GM12873 (cell line): ENCODE results near the gene FNIP1.
A peak's percentile ranks its signal among the peaks of the same experiment; 100 is the strongest.

Experiments used
- CTCF ChIP-seq: IDR thresholded peaks from 2 replicates; pipeline ENCODE4 v1.5.1; 2012; ENCODE audit warnings: low read depth, mild to moderate bottlenecking, moderate library complexity, low read length, control low read depth; ENCODE audit not compliant: insufficient read depth; ENCODE audit errors: missing control alignments

Gene FNIP1

GRCh38 chr5:131796793-131797693, at the start of gene FNIP1:
FNIP1 (minus strand) TSS chr5:131797017; CDS start chr5:131796921, 96 bp downstream.
- TF ChIP-seq CTCF = no peak

- TF ChIP-seq CTCF = no peak
Measured at GRCh38 chr5:131846536-131846935, 49.7 kb upstream of the FNIP1 start.

GRCh38 chr5:131845828-131846227, 49.0 kb upstream of the FNIP1 start:
- no peak for TF ChIP-seq CTCF

- TF ChIP-seq CTCF = peak; percentile 7
Measured at GRCh38 chr5:131825404-131826013, 28.7 kb upstream of the FNIP1 start.

GRCh38 chr5:131824631-131825030, 27.8 kb upstream of the FNIP1 start:
- no peak for TF ChIP-seq CTCF

GRCh38 chr5:131821221-131821620, 24.4 kb upstream of the FNIP1 start:
- no peak for TF ChIP-seq CTCF

- no peak for TF ChIP-seq CTCF
Measured at GRCh38 chr5:131818001-131818724, 21.3 kb upstream of the FNIP1 start.
